Esophagus squamous epithelium (tissue), 4 donors: Measurements from ENCODE around the gene TOR4A.

ENCODE experiments used
- CTCF ChIP-seq, 6 experiments: fragments of 450-650 bp in 4 of 6; fragments of 200-600 bp in 2 of 6; sonication (generic) in 2 of 6; IDR thresholded peaks; one replicate each; pipeline ENCODE4 v1.5.1; 2016 to 2019; ENCODE audit warnings: antibody characterized with exemption in 6 of 6, mild to moderate bottlenecking in 4 of 6, moderate library complexity in 4 of 6
- POLR2A ChIP-seq, 4 donors: fragments of 450-650 bp; IDR thresholded peaks; one replicate each; pipeline ENCODE4 v1.6.1; 2017; ENCODE audit warnings: antibody characterized with exemption in 4 of 4, mild to moderate bottlenecking in 4 of 4, moderate library complexity in 3 of 4

GRCh38 chr9:137313326-137313936 lies 35.9 kb downstream of the TOR4A start:
- no peak for TF ChIP-seq POLR2A (IDR thresholded peaks at IDR 0.05)
- TF ChIP-seq CTCF (IDR thresholded peaks at IDR 0.05), result no peak
